Esophagus squamous epithelium (tissue), 5 donors: ENCODE data around the gene ARV1. TPM values are rescaled to one million over a fixed set of nuclear protein-coding genes. Genes with fewer than 3 reads are reported as not detected.

Source experiments
- DNase-seq: peaks from one replicate; lab custom pipeline; 2025; lab: John Stamatoyannopoulos, UW
- H3K27ac ChIP-seq, 4 donors: fragments of 200-600 bp; sonication (generic); one replicate each; pipeline ENCODE4 v1.5.1; 2016 to 2019; ENCODE audit warnings: mild to moderate bottlenecking in 1 of 4
- H3K27me3 ChIP-seq, 4 donors: fragments of 200-600 bp; sonication (generic); 1 replicate in 3 of 4; 2 replicates in 1 of 4; pipeline versions ENCODE4 v1.5.1 to v1.6.0; 2017 to 2021; ENCODE audit warnings: antibody characterized with exemption in 1 of 4
- H3K36me3 ChIP-seq, 3 donors: fragments of 200-600 bp; sonication (generic); one replicate each; pipeline ENCODE4 v1.5.1; 2016 to 2019
- H3K4me1 ChIP-seq, 3 donors: fragments of 200-600 bp; sonication (generic); one replicate each; pipeline ENCODE4 v1.5.1; 2017 to 2019
- H3K4me3 ChIP-seq, 4 donors: fragments of 200-600 bp; sonication (generic); 1 replicate in 3 of 4; 2 replicates in 1 of 4; pipeline ENCODE4 v1.5.1; 2016 to 2019; ENCODE audit warnings: mild to moderate bottlenecking in 2 of 4, moderate library complexity in 1 of 4
- H3K9me3 ChIP-seq, 3 donors: fragments of 200-600 bp; sonication (generic); one replicate each; pipeline ENCODE4 v1.5.1; 2016 to 2019
- POLR2A ChIP-seq, 4 donors: fragments of 450-650 bp; IDR thresholded peaks; one replicate each; pipeline ENCODE4 v1.6.1; 2017; ENCODE audit warnings: antibody characterized with exemption in 4 of 4, mild to moderate bottlenecking in 4 of 4, moderate library complexity in 3 of 4
- WGBS, 2 donors: methylation state at CpG; one replicate each; pipeline ENCODE4 v1.1.5; 2018; 5-methylcytosine and 5-hydroxymethylcytosine counted together
- intact Hi-C: fragments of 100-400 bp; cut with DNase I; formaldehyde crosslinking; loops from one replicate; pipeline ENCODE4 v1.15.0; 2022
- total RNA-seq, 4 donors: library from RNA; depleted of rRNA; stranded (reverse); fragments of >200 nt; gene quantifications; one replicate each; pipeline ENCODE4 v1.1.0, GENCODE V29; 2016
- TF ChIP-seq, protein P1 (sequence below), 6 experiments: fragments of 450-650 bp in 4 of 6; fragments of 200-600 bp in 2 of 6; sonication (generic) in 2 of 6; IDR thresholded peaks; one replicate each; pipeline ENCODE4 v1.5.1; 2016 to 2019; ENCODE audit warnings: antibody characterized with exemption in 6 of 6, mild to moderate bottlenecking in 4 of 6, moderate library complexity in 4 of 6
- donor health status: DM: yes; HTN: yes; CAD: no.

Gene ARV1
- total RNA-seq, 4 donors from 2014 or later = 12.5 to 24.7 (median 23.0) TPM

GRCh38 chr1:230985711-230986110 lies 6.8 kb downstream of the ARV1 start:
- H3K9me3 ChIP-seq = no peaks in the 10 kb centered on the region
- intact Hi-C loops = no loop called here
- no peaks in the 10 kb centered on the region for H3K4me1 ChIP-seq
- H3K27me3 ChIP-seq = no peaks in the 10 kb centered on the region
- H3K27ac ChIP-seq = no peak overlapping the region
- WGBS, 2 donors = 94 to 99% methylated on average over 6 of the region's 6 CpGs
- no peak for DNase-seq
- TF ChIP-seq, protein P1, sequence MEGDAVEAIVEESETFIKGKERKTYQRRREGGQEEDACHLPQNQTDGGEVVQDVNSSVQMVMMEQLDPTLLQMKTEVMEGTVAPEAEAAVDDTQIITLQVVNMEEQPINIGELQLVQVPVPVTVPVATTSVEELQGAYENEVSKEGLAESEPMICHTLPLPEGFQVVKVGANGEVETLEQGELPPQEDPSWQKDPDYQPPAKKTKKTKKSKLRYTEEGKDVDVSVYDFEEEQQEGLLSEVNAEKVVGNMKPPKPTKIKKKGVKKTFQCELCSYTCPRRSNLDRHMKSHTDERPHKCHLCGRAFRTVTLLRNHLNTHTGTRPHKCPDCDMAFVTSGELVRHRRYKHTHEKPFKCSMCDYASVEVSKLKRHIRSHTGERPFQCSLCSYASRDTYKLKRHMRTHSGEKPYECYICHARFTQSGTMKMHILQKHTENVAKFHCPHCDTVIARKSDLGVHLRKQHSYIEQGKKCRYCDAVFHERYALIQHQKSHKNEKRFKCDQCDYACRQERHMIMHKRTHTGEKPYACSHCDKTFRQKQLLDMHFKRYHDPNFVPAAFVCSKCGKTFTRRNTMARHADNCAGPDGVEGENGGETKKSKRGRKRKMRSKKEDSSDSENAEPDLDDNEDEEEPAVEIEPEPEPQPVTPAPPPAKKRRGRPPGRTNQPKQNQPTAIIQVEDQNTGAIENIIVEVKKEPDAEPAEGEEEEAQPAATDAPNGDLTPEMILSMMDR (IDR thresholded peaks at IDR 0.05) = no peak
- no peak for TF ChIP-seq POLR2A (IDR thresholded peaks at IDR 0.05)
- no peak overlapping the region for H3K4me3 ChIP-seq
- H3K36me3 ChIP-seq = peaks cover 0 to 49% (median 0%) of the 10 kb centered on the region in 3 donors

DNA sequence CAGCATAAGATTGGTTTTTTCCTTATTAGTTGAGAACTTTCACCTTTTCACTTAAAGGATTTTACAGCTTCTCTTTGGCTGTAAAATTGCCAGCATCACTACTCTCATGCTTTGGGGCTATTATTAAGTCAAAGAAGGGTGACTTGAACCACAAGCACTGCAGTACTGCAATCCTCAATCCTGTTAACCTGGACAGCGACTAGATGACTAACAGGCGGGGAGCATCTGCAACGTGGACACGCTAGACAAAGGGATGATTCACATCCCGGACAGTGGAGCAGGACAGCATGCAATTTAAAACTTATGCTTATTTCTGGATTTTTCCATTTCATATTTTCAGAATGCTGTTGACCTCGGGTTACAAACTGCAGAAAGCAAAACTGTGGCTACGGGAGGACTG lies 8.1 kb downstream of the ARV1 start:
- Histone ChIP-seq H3K4me1 (no peaks in the 10 kb centered on the region), H3K27me3 (no peaks in the 10 kb centered on the region), H3K9me3 (no peaks in the 10 kb centered on the region), H3K4me3 (no peak overlapping the region), H3K27ac (no peak overlapping the region), H3K36me3 (peaks cover 0 to 49% (median 0%) of the 10 kb centered on the region in 3 donors)
- WGBS, 2 donors = 61 to 86% methylated on average over 7 of the region's 7 CpGs
- DNase-seq = no peak
- intact Hi-C loops = no loop called here
- no peak for TF ChIP-seq POLR2A (IDR thresholded peaks at IDR 0.05)
- TF ChIP-seq, protein P1 (IDR thresholded peaks at IDR 0.05) = no peak

- WGBS, 2 donors = 94 to 96% methylated on average over 3 of the region's 3 CpGs
- Histone ChIP-seq H3K4me1 (no peaks in the 10 kb centered on the region), H3K36me3 (peaks cover 0 to 54% (median 0%) of the 10 kb centered on the region in 3 donors), H3K9me3 (no peaks in the 10 kb centered on the region), H3K27ac (no peak overlapping the region), H3K27me3 (no peaks in the 10 kb centered on the region), H3K4me3 (no peak overlapping the region)
- DNase-seq = no peak
- intact Hi-C loops = no loop called here
- TF ChIP-seq, protein P1 (IDR thresholded peaks at IDR 0.05) = no peak
- no peak for TF ChIP-seq POLR2A (IDR thresholded peaks at IDR 0.05)
Observed at GRCh38 chr1:230987448-230987847, 8.6 kb downstream of the ARV1 start.

DNA sequence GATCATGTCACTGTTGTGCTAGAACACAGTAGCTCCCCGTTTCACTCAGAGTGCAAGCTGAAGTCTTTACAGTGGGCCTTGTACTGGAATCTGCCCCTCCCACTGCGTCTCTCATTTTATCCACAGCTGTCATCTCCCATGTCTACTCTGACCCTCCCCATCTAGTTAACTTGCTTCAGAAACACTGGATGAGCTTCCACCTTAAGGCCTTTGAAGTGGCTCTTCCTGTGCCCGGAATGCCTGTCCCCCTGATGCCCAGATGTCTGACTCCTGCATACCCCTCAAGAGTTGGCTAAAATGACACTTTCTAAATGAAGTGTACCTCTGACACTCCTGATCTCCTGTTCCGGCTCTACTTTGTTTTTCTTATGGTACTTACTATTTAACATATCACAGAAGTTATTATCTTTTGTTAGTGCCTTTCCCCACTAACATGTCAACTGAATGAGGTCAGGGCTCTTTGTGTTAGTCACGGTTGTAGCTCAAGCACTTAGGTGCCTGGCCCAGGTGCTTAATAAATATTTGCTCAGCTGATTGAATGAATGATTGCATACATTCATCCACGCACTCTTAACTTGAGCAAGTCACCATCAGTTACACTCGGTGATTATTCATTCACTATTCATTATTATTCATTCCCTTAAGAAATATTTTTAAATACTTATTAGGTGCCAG lies 13.3 kb downstream of the ARV1 start:
- H3K4me1 ChIP-seq = peaks cover 0 to 7% (median 0%) of the 10 kb centered on the region in 3 donors
- H3K36me3 ChIP-seq = peaks cover 0 to 75% (median 2%) of the 10 kb centered on the region in 3 donors
- H3K4me3 ChIP-seq = no peak overlapping the region
- DNase-seq = no peak
- TF ChIP-seq, protein P1 (IDR thresholded peaks at IDR 0.05) = no peak
- no peak for TF ChIP-seq POLR2A (IDR thresholded peaks at IDR 0.05)
- H3K9me3 ChIP-seq = no peaks in the 10 kb centered on the region
- 56 to 69% methylated on average over 7 of the region's 7 CpGs for WGBS, 2 donors
- H3K27me3 ChIP-seq = no peaks in the 10 kb centered on the region
- intact Hi-C loops = no loop called here
- H3K27ac ChIP-seq = no peak overlapping the region

- peaks cover 0 to 7% (median 0%) of the 10 kb centered on the region in 3 donors for H3K4me1 ChIP-seq
- intact Hi-C loops = no loop called here
- H3K27me3 ChIP-seq = no peaks in the 10 kb centered on the region
- 81 to 85% methylated on average over 1 of the region's 1 CpG for WGBS, 2 donors
- H3K36me3 ChIP-seq = peaks cover 18 to 90% (median 28%) of the 10 kb centered on the region in 3 donors
- TF ChIP-seq POLR2A (IDR thresholded peaks at IDR 0.05) = no peak
- TF ChIP-seq, protein P1 (IDR thresholded peaks at IDR 0.05) = no peak
- no peak for DNase-seq
- no peaks in the 10 kb centered on the region for H3K9me3 ChIP-seq
- no peak overlapping the region for H3K27ac ChIP-seq
- H3K4me3 ChIP-seq = no peak overlapping the region
Observed at GRCh38 chr1:230994860-230995259, 16.0 kb downstream of the ARV1 start.
